GM18508 (cell line): ENCODE data around the gene TMEM225B.
"Not testable (repeated sequence)": the region's sequence is repeated elsewhere in the genome, so short reads cannot be mapped to it uniquely, and the experiment has no call there.

Experiments
- ATAC-seq: cut with Tn5 transposase; IDR thresholded peaks from one replicate; pipeline ENCODE4 v1.9.1; 2021; ENCODE audit warnings: moderate number of reproducible peaks; ENCODE audit not compliant: insufficient read depth, unreplicated experiment

TMEM225B gene

GRCh38 chr7:99576251-99576650, 21.8 kb upstream of the TMEM225B start:
- no peak for ATAC-seq

GRCh38 chr7:99579281-99579955, 18.6 kb upstream of the TMEM225B start:
- ATAC-seq, result no peak

GRCh38 chr7:99579956-99580777, 17.9 kb upstream of the TMEM225B start:
- no peak for ATAC-seq

GRCh38 chr7:99580778-99581332, 17.2 kb upstream of the TMEM225B start:
- ATAC-seq, result not testable (repeated sequence)

- ATAC-seq, result no peak
Measured at GRCh38 chr7:99588868-99589267, 9.2 kb upstream of the TMEM225B start.

GRCh38 chr7:99594948-99595745, 2.9 kb upstream of the TMEM225B start:
- ATAC-seq, result no peak

- no peak for ATAC-seq
Measured at GRCh38 chr7:99596408-99596955, 1.6 kb upstream of the TMEM225B start.

GRCh38 chr7:99599836-99600235, 1.8 kb downstream of the TMEM225B start:
- no peak for ATAC-seq

- no peak for ATAC-seq
Measured at GRCh38 chr7:99601656-99602310, 3.7 kb downstream of the TMEM225B start.

GRCh38 chr7:99605527-99605926, 7.5 kb downstream of the TMEM225B start:
- ATAC-seq, result no peak

- no peak for ATAC-seq
Measured at GRCh38 chr7:99606531-99606930, 8.5 kb downstream of the TMEM225B start.

- ATAC-seq, result no peak
Measured at GRCh38 chr7:99607548-99607947, 9.5 kb downstream of the TMEM225B start.

- no peak for ATAC-seq
Measured at GRCh38 chr7:99614495-99614894, 16.4 kb downstream of the TMEM225B start.

GRCh38 chr7:99615989-99616358, 17.9 kb downstream of the TMEM225B start:
- no peak for ATAC-seq

GRCh38 chr7:99616359-99617191, 18.5 kb downstream of the TMEM225B start, which contains the start of gene ZSCAN25:
Gene ZSCAN25 (plus strand): TSS chr7:99616946. CDS start chr7:99619607, 2,661 bp downstream.
- peak; percentile 71 for ATAC-seq

- ATAC-seq, result no peak
Measured at GRCh38 chr7:99617192-99617781, 19.2 kb downstream of the TMEM225B start.

GRCh38 chr7:99618726-99619125, 20.7 kb downstream of the TMEM225B start:
- ATAC-seq, result no peak

- ATAC-seq, result no peak
Measured at GRCh38 chr7:99619571-99620130, 21.6 kb downstream of the TMEM225B start.
